GM12878 (cell line): Measurements from ENCODE around the gene ATP6V0A1.

Experiments
- EGR1 ChIP-seq, 2 experiments: IDR thresholded peaks; 1 replicate in 1 of 2; 2 replicates in 1 of 2; pipeline ENCODE4 v1.6.1; 2011 to 2012; ENCODE audit warnings: low read depth in 2 of 2, low read length in 2 of 2, borderline replicate concordance in 1 of 2, mild to moderate bottlenecking in 1 of 2, moderate library complexity in 1 of 2
- EP300 ChIP-seq, 2 experiments: fragments of 150-350 bp in 1 of 2; IDR thresholded peaks; 2 replicates each; pipeline ENCODE4 v1.6.1; 2011 to 2012; ENCODE audit warnings: low read depth in 2 of 2, low read length in 2 of 2, borderline replicate concordance in 1 of 2, improper control_type of control experiment in 1 of 2, inconsistent platforms in 1 of 2; ENCODE audit not compliant: control insufficient read depth in 1 of 2
- NR2F1 ChIP-seq: fragments of 450-650 bp; conservative IDR thresholded peaks from 2 replicates; pipeline ENCODE4 v1.6.1; 2017; ENCODE audit warnings: mild to moderate bottlenecking
- POLR2AphosphoS5 ChIP-seq: IDR thresholded peaks from 2 replicates; pipeline ENCODE4 v1.6.1; 2011; ENCODE audit warnings: mild to moderate bottlenecking, low read length, inconsistent platforms
- RAD21 ChIP-seq: IDR thresholded peaks from 2 replicates; pipeline ENCODE4 v1.6.1; 2011; ENCODE audit warnings: mild to moderate bottlenecking, low read depth, low read length, moderate library complexity; ENCODE audit not compliant: insufficient read depth
- STAT3 ChIP-seq: IDR thresholded peaks from 2 replicates; pipeline ENCODE4 v1.6.1; 2011; ENCODE audit warnings: low read depth, low read length, improper control_type of control experiment
- YY1 ChIP-seq: IDR thresholded peaks from 2 replicates; pipeline ENCODE4 v1.6.1; 2011; ENCODE audit warnings: low read depth, mild to moderate bottlenecking, low read length
- TF ChIP-seq, protein P1 (sequence below): IDR thresholded peaks from 2 replicates; pipeline ENCODE4 v1.6.1; 2012; ENCODE audit warnings: low read depth, low read length, improper control_type of control experiment
- TF ChIP-seq, protein P2 (sequence below), 3 experiments: IDR thresholded peaks in 2 of 3; conservative IDR thresholded peaks in 1 of 3; 2 replicates each; pipeline ENCODE4 v1.5.1; 2011; ENCODE audit warnings: low read depth in 3 of 3, low read length in 3 of 3, mild to moderate bottlenecking in 3 of 3, control low read depth in 2 of 3, moderate library complexity in 2 of 3, inconsistent platforms in 1 of 3, mixed read lengths in 1 of 3; ENCODE audit not compliant: control insufficient read depth in 2 of 3, insufficient read depth in 1 of 3; ENCODE audit errors: extremely low read depth in 1 of 3

GRCh38 chr17:42514279-42514678, 55.6 kb downstream of the ATP6V0A1 start:
- TF ChIP-seq POLR2AphosphoS5 (no peak), EGR1 (IDR thresholded peaks at IDR 0.05; ENCODE audit: borderline replicate concordance in 1 of 2, low read depth in 2 of 2, low read length in 2 of 2) (no peak), RAD21 (no peak), YY1 (no peak), NR2F1 (no peak), STAT3 (no peak), EP300 (IDR thresholded peaks at IDR 0.05; ENCODE audit: borderline replicate concordance in 1 of 2, control insufficient read depth in 1 of 2, low read depth in 2 of 2, low read length in 2 of 2) (no peak)
- TF ChIP-seq, protein P1, sequence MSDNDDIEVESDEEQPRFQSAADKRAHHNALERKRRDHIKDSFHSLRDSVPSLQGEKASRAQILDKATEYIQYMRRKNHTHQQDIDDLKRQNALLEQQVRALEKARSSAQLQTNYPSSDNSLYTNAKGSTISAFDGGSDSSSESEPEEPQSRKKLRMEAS = no peak
- TF ChIP-seq, protein P2, sequence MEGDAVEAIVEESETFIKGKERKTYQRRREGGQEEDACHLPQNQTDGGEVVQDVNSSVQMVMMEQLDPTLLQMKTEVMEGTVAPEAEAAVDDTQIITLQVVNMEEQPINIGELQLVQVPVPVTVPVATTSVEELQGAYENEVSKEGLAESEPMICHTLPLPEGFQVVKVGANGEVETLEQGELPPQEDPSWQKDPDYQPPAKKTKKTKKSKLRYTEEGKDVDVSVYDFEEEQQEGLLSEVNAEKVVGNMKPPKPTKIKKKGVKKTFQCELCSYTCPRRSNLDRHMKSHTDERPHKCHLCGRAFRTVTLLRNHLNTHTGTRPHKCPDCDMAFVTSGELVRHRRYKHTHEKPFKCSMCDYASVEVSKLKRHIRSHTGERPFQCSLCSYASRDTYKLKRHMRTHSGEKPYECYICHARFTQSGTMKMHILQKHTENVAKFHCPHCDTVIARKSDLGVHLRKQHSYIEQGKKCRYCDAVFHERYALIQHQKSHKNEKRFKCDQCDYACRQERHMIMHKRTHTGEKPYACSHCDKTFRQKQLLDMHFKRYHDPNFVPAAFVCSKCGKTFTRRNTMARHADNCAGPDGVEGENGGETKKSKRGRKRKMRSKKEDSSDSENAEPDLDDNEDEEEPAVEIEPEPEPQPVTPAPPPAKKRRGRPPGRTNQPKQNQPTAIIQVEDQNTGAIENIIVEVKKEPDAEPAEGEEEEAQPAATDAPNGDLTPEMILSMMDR (IDR thresholded peaks at IDR 0.05 in 2 of 3, conservative IDR thresholded peaks at IDR 0.05 in 1 of 3; ENCODE audit: control insufficient read depth in 2 of 3, extremely low read depth in 1 of 3, insufficient read depth in 1 of 3, low read depth in 3 of 3, low read length in 3 of 3) = no peak
